ENCODE data around the gene RDH5. TPM values are rescaled to one million over a fixed set of nuclear protein-coding genes. Genes with fewer than 3 reads are reported as not detected.
A peak's percentile ranks its signal among the peaks of the same experiment; 100 is the strongest.

RDH5 gene
- total RNA-seq, 1 donor from 2014 or later, result 3.6 TPM

DNA sequence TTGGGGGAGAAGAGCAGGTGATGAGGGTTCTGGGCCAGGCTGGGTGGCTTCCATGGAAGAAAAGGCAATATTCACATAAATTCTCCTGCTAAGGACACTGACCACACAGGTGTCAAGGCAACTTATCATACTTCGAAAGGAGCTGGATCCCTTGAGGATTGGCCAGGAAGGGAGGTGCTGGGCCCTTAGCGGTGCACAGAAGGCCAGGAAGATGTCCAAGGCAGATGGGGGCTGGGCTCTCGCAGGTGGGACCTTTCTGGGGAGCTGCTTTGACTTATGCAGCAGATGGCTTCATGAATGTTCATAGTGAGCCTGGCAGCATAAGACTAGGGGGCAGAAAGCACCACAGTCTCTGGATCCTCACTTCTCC, 4.7 kb downstream of the RDH5 start:
- intact Hi-C loops (cut with DNase I), result loop anchor here (5.0 to 10.0 kb wide), 2 partner anchors 68 to 1300 kb away; no protein-coding TSS in a partner anchor
- peaks cover 24 to 50% of the 10 kb centered on the region in 2 donors for H3K4me1 ChIP-seq
- DNase-seq (ENCODE audit: low spot score in 2 of 2), result peak in 1 of 2 donors; percentile 62
- TF ChIP-seq, protein P1, sequence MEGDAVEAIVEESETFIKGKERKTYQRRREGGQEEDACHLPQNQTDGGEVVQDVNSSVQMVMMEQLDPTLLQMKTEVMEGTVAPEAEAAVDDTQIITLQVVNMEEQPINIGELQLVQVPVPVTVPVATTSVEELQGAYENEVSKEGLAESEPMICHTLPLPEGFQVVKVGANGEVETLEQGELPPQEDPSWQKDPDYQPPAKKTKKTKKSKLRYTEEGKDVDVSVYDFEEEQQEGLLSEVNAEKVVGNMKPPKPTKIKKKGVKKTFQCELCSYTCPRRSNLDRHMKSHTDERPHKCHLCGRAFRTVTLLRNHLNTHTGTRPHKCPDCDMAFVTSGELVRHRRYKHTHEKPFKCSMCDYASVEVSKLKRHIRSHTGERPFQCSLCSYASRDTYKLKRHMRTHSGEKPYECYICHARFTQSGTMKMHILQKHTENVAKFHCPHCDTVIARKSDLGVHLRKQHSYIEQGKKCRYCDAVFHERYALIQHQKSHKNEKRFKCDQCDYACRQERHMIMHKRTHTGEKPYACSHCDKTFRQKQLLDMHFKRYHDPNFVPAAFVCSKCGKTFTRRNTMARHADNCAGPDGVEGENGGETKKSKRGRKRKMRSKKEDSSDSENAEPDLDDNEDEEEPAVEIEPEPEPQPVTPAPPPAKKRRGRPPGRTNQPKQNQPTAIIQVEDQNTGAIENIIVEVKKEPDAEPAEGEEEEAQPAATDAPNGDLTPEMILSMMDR (IDR thresholded peaks at IDR 0.05), result no peak
- H3K36me3 ChIP-seq, result peaks cover 19 to 39% of the 10 kb centered on the region in 2 donors
- H3K27me3 ChIP-seq, result no peaks in the 10 kb centered on the region
- H3K9me3 ChIP-seq, result no peaks in the 10 kb centered on the region
- peak overlapping the region; percentile 54 to 63 for H3K27ac ChIP-seq
- no peak overlapping the region for H3K4me3 ChIP-seq

DNA sequence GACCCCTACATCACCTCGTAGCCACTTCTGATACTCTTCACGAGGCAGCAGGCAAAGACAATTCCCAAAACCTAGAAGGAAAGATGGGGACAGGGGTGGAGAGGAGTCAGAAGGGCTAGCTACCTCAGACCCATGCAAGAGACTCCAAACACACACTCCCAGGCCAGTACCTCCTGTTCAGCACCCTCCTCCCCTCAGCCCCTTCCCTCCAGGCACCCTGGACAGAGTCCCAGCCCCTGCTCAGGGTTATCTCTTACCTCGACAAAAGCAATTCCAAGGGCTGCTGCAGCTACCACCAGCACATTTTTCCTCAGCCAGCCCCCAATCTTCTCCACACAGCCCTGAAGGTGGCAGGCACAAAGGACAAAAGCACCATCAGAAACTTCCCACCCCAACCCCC, 5.4 kb downstream of the RDH5 start:
- no peak for DNase-seq (ENCODE audit: low spot score in 2 of 2)
- Histone ChIP-seq H3K27ac (peak overlapping the region; percentile 54 to 99), H3K27me3 (no peaks in the 10 kb centered on the region), H3K36me3 (peaks cover 19 to 39% of the 10 kb centered on the region in 2 donors), H3K4me1 (peaks cover 26 to 52% of the 10 kb centered on the region in 2 donors), H3K4me3 (no peak overlapping the region), H3K9me3 (no peaks in the 10 kb centered on the region)
- TF ChIP-seq, protein P1 (IDR thresholded peaks at IDR 0.05), result no peak
- intact Hi-C loops (cut with DNase I), result loop anchor here (10.0 kb wide), 1 partner anchor 1301 kb away; no protein-coding TSS in a partner anchor

DNA sequence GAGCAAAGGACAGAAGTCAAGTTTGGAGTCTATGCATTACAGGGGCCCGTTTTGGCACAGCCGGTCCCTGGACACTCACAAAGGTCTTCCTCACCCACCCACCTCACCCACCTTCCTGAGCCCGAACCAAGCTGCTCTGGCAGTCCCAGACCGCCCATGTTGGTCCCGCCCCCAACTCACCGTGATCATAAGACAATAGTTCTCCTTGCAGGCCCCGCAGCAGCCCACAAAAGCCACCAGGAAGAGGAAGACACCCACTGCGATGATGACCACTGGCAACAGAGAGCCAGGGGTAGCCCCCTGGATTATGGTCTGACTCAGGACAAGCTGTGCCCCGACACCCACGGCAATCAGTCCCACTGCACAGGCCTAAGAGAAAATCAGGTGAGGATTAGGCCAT, 6.8 kb downstream of the RDH5 start:
- TF ChIP-seq, protein P1 (IDR thresholded peaks at IDR 0.05), result no peak
- Histone ChIP-seq H3K27me3 (no peaks in the 10 kb centered on the region), H3K36me3 (peaks cover 19 to 39% of the 10 kb centered on the region in 2 donors), H3K9me3 (no peaks in the 10 kb centered on the region), H3K4me3 (peak overlapping the region; percentile 80 to 98), H3K27ac (peak overlapping the region; percentile 99), H3K4me1 (peaks cover 15 to 48% of the 10 kb centered on the region in 2 donors)
- DNase-seq (ENCODE audit: low spot score in 2 of 2), result no peak
- intact Hi-C loops (cut with DNase I), result loop anchor here (10.0 kb wide), 1 partner anchor 1302 kb away; no protein-coding TSS in a partner anchor

DNA sequence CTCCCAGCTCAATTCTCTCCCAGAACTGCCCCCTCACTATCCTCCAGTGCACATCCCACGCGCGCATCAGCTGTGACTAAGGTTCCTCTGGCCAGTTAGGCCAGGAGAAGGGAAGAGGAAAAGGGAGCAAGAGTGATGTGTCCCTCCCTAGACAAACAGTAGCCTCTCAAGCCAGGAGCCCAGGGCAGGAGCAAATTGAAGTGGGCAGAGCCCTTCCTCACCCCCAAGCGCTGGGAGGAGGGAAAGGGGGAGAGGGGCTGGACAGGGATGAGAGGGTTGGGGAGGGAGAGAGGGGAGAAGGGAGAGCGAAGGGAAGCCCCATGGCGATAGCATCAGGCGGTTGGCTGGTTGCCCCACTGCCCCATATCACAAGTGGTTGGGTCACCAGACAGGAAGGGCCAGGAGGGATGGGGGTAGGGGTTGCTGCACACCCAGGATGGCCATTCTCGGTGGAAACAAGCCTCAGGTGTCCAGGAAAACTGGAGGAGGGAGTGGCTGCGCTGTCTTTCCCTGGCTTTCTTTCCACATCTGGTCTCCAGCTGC, 7.5 kb downstream of the RDH5 start:
- TF ChIP-seq, protein P1 (IDR thresholded peaks at IDR 0.05), result no peak
- H3K27me3 ChIP-seq, result no peaks in the 10 kb centered on the region
- peaks cover 19 to 39% of the 10 kb centered on the region in 2 donors for H3K36me3 ChIP-seq
- no peaks in the 10 kb centered on the region for H3K9me3 ChIP-seq
- no peak for DNase-seq (ENCODE audit: low spot score in 2 of 2)
- peak overlapping the region; percentile 99 for H3K27ac ChIP-seq
- H3K4me3 ChIP-seq, result peak overlapping the region; percentile 80 to 98
- intact Hi-C loops (cut with DNase I), result loop anchor here (2.0 to 10.0 kb wide), 2 partner anchors 47 to 1303 kb away; a partner anchor contains a TSS
- H3K4me1 ChIP-seq, result peaks cover 15 to 48% of the 10 kb centered on the region in 2 donors

DNA sequence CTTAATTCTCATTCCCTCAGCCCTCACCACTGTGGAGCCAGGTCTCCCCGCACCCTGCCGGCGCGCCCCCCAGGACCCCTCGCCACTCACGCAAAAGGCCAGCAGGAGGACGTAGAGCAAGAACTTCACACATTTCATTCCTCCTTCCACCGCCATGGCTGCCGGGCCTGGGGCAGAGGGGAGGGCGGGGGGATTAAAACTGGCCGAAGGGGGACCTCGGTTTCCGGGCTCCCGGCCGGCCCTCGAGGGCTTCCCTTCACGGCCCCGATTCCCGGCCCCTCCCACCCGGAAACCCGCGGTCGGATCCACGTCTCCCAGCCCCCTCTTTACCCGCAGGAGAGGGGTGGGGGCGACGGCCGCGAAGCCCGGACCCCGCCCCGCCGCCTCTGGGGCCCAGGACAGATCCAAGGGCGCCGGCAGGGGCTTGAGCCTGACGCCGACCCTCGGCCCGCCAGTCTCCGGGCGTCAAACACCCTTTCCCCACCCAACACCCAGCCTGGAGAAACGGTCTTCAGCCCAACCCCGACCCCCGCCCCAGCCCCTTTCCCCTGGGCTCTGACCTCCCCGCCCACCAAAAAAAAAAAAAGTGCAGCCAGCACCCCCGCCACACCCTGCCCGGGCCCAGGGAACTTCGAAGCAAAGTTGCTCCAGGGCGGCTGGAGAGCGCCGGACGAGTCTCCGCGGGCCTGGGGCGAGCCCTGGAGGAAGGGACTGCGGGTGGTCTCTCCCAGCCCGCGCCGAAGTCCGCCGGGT, 8.2 kb downstream of the RDH5 start:
- intact Hi-C loops (cut with DNase I), result loop anchor here (2.0 to 10.0 kb wide), 2 partner anchors 48 to 1304 kb away; a partner anchor contains a TSS
- Histone ChIP-seq H3K4me1 (peaks cover 15 to 43% of the 10 kb centered on the region in 2 donors), H3K27ac (peak overlapping the region; percentile 99), H3K36me3 (peaks cover 19 to 39% of the 10 kb centered on the region in 2 donors), H3K4me3 (peak overlapping the region; percentile 80 to 98), H3K27me3 (no peaks in the 10 kb centered on the region), H3K9me3 (no peaks in the 10 kb centered on the region)
- TF ChIP-seq, protein P1 (IDR thresholded peaks at IDR 0.05), result no peak
- peak in 1 of 2 donors; percentile 89 for DNase-seq (ENCODE audit: low spot score in 2 of 2)
